Right atrium auricular region (tissue), 2 donors: Measurements from ENCODE around the gene CHD6. TPM values are rescaled to one million over a fixed set of nuclear protein-coding genes. Genes with fewer than 3 reads are reported as not detected.
A peak's percentile ranks its signal among the peaks of the same experiment; 100 is the strongest.

ENCODE experiments used
- DNase-seq: peaks from one replicate; pipeline ENCODE4 v3.0.0-alpha.2; 2019; ENCODE audit warnings: low spot score
- H3K27ac ChIP-seq, 2 donors: fragments of 200-600 bp; sonication (generic); 1 replicate in 1 of 2; 2 replicates in 1 of 2; pipeline ENCODE4 v1.5.1; 2016 to 2019
- H3K27me3 ChIP-seq, 2 donors: fragments of 200-600 bp; sonication (generic); one replicate each; pipeline versions ENCODE4 v1.5.1 to v1.6.0; 2017 to 2019
- H3K36me3 ChIP-seq: fragments of 200-600 bp; sonication (generic); one replicate; pipeline ENCODE4 v1.5.1; 2016
- H3K4me1 ChIP-seq, 2 donors: fragments of 200-600 bp; sonication (generic); one replicate each; pipeline versions ENCODE4 v1.5.1 to v1.6.0; 2017 to 2019
- H3K4me3 ChIP-seq, 2 donors: fragments of 200-600 bp; sonication (generic); 1 replicate in 1 of 2; 2 replicates in 1 of 2; pipeline ENCODE4 v1.5.1; 2017 to 2019; ENCODE audit warnings: mild to moderate bottlenecking in 1 of 2, moderate library complexity in 1 of 2
- H3K9me3 ChIP-seq, 2 donors: fragments of 200-600 bp; sonication (generic); one replicate each; pipeline ENCODE4 v1.5.1; 2019
- CTCF ChIP-seq, 2 donors: fragments of 200-600 bp; sonication (generic); IDR thresholded peaks; one replicate each; pipeline ENCODE4 v1.5.1; 2019; ENCODE audit warnings: antibody characterized with exemption in 2 of 2
- total RNA-seq, 2 donors: library from RNA; depleted of rRNA; stranded (reverse); fragments of >200 nt; gene quantifications; one replicate each; pipeline ENCODE4 v1.1.0, GENCODE V29; 2016

The CHD6 gene
- total RNA-seq, 2 donors from 2014 or later: 22.2 to 27.4 TPM

GRCh38 chr20:41367956-41368355 is 250.2 kb downstream of the CHD6 start:
- Histone ChIP-seq H3K27me3 (no peaks in the 10 kb centered on the region), H3K4me1 (peaks cover 0 to 14% of the 10 kb centered on the region in 2 donors), H3K9me3 (peaks cover 0 to 3% of the 10 kb centered on the region in 2 donors), H3K27ac (no peak overlapping the region), H3K36me3 (no peaks in the 10 kb centered on the region), H3K4me3 (no peak overlapping the region)
- no peak for TF ChIP-seq CTCF (IDR thresholded peaks at IDR 0.05)
- no peak for DNase-seq

- Histone ChIP-seq H3K9me3 (peaks cover 0 to 3% of the 10 kb centered on the region in 2 donors), H3K4me1 (peaks cover 0 to 16% of the 10 kb centered on the region in 2 donors), H3K27me3 (no peaks in the 10 kb centered on the region), H3K4me3 (no peak overlapping the region), H3K36me3 (no peaks in the 10 kb centered on the region), H3K27ac (no peak overlapping the region)
- no peak for DNase-seq
- TF ChIP-seq CTCF (IDR thresholded peaks at IDR 0.05): no peak
These were observed 250.8 kb downstream of the CHD6 start for GRCh38 chr20:41367393-41367695.

- H3K9me3 ChIP-seq: peaks cover 0 to 3% of the 10 kb centered on the region in 2 donors
- no peak for DNase-seq
- peaks cover 0 to 22% of the 10 kb centered on the region in 2 donors for H3K4me1 ChIP-seq
- H3K36me3 ChIP-seq: no peaks in the 10 kb centered on the region
- TF ChIP-seq CTCF (IDR thresholded peaks at IDR 0.05): no peak
- H3K27ac ChIP-seq: no peak within 1 kb of the TSS
- H3K4me3 ChIP-seq: peak within 1 kb of the TSS; percentile 17 to 49
- no peaks in the 10 kb centered on the region for H3K27me3 ChIP-seq
These were observed 251.4 kb downstream of the CHD6 start, which contains the start of gene EMILIN3 for GRCh38 chr20:41366546-41367392. TSS of gene EMILIN3 (minus strand) at chr20:41366818. CDS start at chr20:41366634, 184 bp downstream.

GRCh38 chr20:41365777-41366545 is 252.2 kb downstream of the CHD6 start:
- H3K27ac ChIP-seq: no peak overlapping the region
- TF ChIP-seq CTCF (IDR thresholded peaks at IDR 0.05): no peak
- H3K27me3 ChIP-seq: no peaks in the 10 kb centered on the region
- no peaks in the 10 kb centered on the region for H3K36me3 ChIP-seq
- peaks cover 0 to 30% of the 10 kb centered on the region in 2 donors for H3K4me1 ChIP-seq
- no peak for DNase-seq
- H3K9me3 ChIP-seq: no peaks in the 10 kb centered on the region
- peak overlapping the region; percentile 17 to 49 for H3K4me3 ChIP-seq

- Histone ChIP-seq H3K27ac (no peak overlapping the region), H3K4me3 (no peak overlapping the region), H3K27me3 (no peaks in the 10 kb centered on the region), H3K36me3 (no peaks in the 10 kb centered on the region), H3K4me1 (peaks cover 0 to 36% of the 10 kb centered on the region in 2 donors), H3K9me3 (no peaks in the 10 kb centered on the region)
- no peak for TF ChIP-seq CTCF (IDR thresholded peaks at IDR 0.05)
- no peak for DNase-seq
These were observed 253.0 kb downstream of the CHD6 start for GRCh38 chr20:41364967-41365765.
